ENCODE results near the gene GPR87.

GPR87 gene

DNA sequence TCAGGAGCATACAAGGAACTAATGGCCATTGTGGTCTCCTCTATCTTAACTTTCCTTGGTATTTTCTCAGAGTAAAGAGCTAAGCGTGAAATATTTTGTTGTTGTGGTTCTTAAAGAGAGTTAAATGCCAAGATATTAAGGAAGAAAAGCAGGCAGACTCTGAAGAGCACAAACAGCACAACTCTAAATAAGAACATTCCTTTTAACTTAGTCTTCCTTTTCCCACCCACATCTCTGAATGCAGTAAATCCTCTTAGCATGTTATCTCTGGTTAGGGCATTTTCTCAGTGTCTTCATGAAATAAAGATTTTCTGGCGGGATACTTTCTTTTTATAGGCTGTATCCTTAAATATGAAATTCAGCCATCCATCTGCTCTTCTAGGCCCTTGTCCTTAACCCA is 1.5 kb downstream of the GPR87 start:
- no peak for DNase-seq (ENCODE audit: low spot score)

DNA sequence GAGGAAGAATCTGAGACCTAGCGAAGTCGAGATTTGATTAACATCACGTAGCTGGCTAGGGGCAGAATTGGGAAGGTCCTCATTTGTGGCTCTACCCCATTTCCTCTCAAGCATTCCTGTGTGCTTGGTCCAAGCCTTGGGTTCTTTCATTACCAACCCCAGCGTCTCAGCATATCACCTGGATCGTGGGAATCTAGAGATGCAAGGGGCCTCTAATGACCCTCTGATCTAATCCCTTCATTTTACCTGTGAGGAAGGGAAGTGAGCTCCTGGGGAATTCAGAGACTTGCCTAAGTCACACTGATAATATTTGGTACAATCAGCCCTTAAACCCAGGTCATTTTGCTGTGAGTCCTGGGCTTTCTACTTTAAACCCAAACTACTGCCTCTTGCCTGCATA is 2.0 kb downstream of the GPR87 start:
- DNase-seq (ENCODE audit: low spot score) = no peak

DNA sequence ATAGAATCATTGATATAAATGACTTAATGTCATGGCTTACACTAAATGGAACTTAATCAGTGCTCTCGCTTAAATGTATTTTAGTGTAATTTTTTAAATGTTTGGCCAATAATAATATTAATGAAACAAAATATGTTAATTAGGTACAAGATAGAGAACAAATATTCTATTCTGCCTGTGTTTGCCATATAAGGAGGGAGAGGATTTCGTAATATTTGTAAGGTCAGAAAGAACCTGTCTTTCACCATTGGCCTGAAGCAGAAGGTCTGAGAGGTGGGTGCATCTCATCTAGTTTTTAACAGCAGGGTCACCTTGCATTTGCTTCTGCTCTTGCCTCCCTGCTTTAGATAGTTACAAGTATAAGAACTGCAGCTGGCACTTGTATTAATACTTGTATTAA is 2.5 kb downstream of the GPR87 start:
- no peak for DNase-seq (ENCODE audit: low spot score)

DNA sequence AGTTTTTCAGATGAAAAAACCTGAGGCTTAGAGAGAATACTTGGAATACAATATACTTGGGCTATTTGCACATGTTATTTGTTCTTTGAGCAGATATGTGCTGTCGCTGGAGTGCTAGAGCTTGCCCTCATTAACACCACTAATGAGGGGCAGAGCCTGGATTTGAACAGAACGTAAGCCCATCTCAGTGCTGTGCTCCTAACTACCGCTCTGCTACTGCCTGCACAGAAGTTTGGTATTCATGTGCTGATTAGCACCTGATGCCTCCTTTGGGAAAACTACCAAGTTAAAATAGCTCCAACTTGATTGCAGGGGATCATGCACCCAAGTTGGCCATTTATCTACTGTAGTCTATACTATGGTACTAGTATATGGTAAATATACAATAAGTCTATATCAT is 3.6 kb downstream of the GPR87 start:
- no peak for DNase-seq (ENCODE audit: low spot score)

DNA sequence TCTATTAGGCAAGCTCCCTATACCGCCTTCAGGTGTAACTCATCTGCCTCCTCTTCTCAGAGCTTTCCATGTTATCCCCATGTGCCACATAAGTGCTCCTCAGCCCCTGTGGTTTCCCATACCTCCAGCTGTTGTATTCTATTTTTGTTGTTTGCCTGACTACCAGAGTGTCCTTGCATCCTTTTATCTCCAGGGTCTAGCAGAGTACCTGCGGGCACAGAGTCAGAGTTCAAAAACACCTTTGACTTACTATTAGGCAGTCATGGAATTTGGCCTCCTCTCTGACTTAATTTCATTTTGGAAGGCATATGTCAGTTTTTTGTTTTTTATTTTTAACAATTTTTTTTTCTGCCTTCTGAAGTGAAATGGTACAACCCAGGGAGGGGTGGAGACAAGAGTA is 7.1 kb downstream of the GPR87 start:
- DNase-seq (ENCODE audit: low spot score) = no peak

DNA sequence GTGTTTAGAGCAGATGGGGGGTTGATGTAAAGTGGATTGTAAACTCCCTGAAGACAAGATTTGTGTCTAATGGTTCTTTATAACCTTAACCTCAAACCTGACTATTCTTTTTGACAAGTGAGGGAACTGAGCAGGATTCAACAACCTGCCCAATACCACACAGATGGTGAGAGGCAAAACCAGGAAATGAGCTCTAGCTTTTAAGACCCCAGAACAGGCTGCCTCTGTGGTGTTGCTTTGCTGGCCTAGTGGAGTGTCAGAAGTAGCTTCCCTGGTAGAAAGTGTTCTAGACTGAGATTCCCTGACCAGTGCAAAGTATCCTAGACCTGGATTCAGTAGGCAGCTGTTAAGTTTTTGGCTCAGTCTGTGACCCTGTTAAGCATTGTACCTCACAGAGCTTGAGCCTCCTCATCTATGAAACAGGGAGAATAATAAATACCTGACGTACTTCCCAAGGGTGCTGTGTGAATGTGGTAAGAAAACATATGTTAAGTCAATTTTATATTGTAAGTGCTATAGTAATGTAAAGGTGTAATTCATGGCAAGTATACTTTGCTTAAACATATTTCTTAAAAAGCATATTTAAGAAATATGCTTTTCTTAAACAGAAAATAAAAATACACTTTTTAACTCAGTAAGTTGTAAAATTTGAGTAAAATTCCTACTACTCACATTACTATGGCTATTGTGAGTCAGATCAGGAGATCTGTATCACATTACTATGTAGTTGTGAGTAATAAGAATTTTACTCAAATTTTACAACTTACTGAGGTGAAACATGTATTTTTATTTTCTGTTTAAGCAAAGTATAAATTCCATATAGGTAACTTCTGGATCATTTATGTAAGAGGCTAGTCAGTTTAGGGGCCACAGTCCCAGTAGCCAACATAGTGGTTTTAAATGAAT is 8.8 kb downstream of the GPR87 start:
- no peak for DNase-seq (ENCODE audit: low spot score)

DNA sequence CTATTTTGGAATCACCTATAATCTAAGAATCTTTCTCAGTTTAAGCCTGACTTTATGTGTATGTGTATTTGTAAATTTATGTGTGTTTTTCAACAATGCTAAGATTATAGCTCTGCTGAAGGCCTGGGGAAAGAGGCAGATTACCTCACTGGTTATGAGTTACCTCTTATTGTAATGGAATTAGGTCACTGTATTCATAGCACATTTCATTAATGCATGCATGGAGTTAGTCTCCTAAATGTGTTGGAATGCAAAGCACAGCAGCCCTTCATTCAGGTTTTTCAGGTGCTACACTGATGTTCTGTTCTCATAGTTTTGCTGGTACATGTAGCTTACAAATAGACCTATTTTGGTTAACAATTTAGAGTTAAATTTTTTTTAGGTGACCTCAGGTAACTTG is 9.5 kb downstream of the GPR87 start:
- DNase-seq (ENCODE audit: low spot score) = no peak

DNA sequence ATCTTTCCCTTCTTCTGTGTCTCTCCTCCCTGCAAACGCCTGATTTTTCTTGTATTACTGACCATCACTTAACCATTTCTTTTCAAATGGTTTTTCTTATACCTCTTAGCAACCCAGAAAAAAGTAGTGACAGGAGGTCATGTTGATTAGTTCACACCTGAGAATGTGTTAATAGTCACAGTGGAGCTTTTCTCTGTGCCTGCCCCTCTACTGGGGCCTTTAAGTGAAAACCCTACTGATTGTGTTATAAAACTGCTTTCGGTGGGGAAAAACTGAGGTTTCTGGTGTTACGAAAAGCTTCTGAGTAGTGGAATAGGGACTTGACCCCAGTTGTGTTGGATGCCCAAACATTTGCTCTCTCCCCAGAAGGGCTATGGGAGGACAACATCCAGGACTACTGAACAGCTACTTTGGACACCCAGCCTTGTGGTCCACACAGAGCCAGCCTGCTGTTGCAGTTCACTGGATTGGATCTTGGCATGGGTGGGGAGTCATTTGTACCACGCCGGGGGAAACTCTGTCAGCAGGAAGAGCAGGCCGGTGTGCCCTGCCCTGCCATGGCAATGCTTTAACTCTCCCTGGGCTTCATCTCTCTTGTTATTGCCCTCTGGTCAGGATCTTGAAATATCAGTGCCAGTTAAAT is 10.3 kb downstream of the GPR87 start:
- DNase-seq (ENCODE audit: low spot score) = no peak

DNA sequence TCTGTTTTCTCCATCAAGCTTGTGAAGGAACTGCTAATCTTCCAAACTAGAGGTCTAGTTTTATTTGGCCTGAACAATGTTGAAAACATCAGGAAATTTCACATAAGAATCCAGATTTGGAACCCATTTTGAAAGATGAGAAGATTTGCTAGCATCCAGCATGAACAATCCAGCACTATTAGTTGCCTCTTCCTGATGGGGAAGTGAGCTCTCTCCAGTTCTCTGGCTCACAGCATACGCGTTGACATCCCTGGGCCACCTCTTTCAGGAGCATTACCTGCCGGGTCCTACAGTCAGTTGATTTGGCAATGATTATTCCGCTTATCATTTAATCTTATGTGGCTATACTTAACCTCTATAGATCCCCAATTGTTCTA is 10.9 kb downstream of the GPR87 start:
- DNase-seq (ENCODE audit: low spot score) = no peak

DNA sequence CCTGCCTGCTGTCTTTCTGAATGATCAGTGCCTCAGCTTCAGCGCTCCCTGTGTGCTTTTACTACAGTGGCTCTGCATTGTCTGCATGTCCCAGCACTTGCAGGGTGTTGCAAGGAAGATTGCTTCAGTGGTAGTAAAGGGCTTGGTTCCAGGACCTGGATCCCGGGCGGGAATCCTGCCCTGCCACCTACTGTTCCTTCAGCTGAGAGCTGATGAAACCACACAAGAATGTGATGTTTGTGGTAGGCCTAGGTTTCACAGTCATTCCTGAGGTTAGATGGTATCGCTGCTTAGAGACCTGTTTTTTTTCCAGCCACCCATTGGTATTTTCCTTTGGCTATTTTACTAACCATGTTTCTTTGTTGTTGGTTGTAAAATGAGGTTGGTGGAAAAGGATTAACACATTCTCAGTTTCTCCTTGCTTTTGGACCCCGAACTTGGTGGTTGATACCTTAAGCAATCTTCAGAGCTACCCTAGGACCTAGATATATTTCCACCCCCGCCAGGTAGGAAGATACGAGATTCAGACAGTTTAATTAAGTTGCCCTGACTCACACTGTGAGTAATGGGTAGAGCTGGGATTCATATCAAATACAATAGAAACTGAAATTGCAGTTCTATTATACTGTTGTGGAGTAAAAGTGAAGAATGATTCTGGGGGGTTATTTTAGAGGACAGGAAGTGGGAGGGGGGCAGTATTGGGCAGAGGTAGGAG is 11.4 kb downstream of the GPR87 start:
- DNase-seq (ENCODE audit: low spot score) = no peak

DNA sequence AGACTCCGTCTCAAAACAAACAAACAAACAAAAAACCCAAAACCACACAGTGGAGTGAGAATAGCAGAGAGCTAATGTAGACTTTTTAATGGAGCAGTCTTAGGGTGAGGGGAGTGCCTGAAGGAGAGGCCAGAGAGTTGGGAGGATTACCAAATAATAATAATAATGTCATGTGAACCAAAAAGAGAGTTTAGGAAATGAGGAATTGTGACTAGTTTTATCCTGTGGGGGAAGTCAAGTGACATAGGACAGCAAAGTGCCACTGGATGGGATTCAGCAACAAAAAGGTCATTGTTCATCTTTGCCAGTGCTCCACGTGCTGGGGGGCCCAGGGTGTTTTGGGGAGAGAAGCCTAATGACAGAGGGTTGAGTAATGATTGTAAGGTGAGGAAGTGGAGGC is 12.9 kb downstream of the GPR87 start:
- no peak for DNase-seq (ENCODE audit: low spot score)

DNA sequence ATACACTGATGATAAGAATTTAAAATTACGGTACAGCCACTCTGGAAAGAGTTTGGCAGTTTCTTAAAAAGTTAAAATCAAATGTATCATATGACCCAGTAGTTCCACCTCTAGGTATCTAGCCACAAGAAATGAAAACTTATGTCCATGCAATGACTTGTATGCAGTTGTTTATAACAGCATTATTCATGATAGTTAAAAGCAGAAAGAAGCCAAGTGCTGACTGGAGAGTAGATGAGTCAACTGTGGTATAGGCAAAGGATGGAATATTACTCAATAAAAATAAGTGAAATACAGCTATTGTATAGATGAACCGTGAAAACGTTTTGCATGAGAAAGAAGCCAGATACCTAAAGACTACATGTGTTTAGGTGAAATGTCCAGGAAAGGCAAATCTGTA is 14.8 kb downstream of the GPR87 start:
- no peak for DNase-seq (ENCODE audit: low spot score)

DNA sequence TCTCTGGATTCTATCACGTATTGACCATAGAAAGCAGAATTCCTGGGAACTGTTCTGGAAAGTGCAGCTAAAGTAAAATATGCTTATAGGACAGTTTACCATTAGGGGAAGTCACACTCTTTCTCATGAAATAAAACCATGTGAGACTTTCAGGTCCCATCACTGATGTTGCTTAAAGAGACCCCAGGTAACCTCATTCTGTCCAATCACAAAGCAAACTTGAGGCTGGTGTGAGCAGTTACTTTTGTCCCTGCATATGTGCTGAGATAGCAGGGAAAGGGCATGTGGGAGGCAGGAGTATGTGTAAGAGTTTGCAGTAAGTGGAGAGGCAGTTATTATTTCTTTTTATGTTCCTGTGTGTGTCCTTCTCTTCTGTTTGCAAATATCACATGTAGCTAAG is 16.1 kb downstream of the GPR87 start:
- no peak for DNase-seq (ENCODE audit: low spot score)

DNA sequence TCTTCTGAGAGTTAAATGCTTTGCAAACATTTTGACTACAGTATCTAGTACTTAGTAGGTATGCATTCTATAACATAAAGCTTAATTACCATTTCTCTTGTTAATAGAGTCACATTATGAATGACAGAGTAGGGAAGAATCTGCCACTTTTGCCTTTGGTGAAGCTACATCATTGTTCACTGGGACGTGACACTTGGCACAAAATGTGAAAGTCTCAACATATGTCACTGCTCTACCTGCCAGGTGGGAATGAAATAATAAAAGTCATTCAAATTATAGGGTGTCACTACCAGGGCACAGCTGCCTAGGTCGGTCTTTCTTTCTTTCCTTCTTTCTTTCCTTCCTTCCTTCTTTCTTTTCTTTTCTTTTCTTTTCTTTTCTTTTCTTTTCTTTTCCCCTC is 17.6 kb downstream of the GPR87 start:
- DNase-seq (ENCODE audit: low spot score) = no peak

DNA sequence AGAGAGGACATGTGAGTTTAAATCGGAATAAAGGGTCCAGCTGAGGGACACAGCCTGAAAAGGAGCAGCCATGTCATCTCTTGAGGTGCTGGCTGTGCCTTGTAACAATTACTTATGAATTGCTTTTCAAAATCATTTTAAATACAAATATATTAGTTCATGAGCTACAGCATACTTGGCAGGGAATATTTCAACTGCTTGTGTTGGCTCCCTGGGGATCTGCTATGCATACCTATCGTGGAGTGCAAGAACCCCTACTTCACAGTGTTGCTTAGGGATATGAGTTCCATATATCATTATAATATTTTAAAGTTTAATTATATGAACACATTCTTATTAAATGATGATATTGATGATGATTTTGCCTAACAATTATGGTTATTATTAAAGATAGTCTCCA is 19.2 kb downstream of the GPR87 start:
- DNase-seq (ENCODE audit: low spot score) = no peak

DNA sequence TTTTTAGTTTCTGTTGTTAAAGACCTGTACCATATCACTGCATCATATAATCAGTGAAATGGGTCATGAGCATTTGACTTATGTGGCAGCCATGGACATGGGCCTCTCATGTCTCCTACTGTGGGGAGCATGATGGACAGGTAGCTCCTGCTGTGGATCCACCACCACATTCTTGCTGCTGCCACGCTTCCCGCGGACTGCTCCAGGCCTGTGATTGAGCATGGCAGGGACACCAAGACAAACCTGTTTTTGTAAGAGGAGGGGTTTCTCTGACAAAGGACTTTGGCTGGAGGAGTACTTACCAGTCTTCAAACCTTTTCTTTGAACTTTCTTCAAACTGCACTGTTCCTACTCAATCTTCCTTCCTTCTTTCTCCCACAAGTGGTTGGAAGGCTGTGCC is 20.4 kb downstream of the GPR87 start:
- DNase-seq (ENCODE audit: low spot score) = no peak

DNA sequence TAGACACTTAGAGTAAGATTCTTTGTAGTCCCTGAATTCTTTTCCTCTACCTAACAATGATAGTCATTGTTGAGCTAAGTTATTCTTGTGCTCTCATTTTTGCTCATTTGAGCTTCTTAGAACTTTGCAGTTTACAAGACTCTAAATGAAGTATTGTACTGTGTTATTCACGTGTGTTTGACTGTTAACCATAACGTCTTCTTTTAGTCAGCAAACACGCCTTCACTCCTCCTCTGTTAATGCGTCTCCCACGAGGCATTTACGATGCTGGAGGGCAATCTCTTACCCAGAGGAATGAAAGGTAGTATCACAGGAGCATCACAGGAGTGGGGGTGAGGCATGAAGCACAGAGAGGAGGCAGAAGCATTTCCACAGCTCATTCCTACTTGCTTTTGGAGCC is 23.5 kb downstream of the GPR87 start:
- DNase-seq (ENCODE audit: low spot score) = no peak

DNA sequence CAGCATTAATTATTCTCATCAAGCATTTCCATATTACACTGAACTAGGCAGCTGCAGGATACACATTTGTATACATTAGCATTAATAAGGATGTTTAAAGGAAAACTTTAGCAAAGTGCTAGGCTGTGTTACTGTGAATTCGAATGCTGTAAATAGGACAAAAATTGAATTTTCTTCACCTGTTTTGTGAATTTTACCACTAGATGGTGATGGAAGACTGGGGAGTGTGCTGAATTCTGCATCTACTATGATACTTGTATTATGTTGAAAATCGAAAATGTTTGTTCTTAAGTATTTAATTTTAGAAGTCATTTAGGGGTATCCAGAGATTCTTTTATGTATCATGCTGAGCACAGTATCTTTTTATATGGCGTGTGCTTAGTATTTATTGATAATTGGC is 25.9 kb downstream of the GPR87 start:
- DNase-seq (ENCODE audit: low spot score) = no peak

DNA sequence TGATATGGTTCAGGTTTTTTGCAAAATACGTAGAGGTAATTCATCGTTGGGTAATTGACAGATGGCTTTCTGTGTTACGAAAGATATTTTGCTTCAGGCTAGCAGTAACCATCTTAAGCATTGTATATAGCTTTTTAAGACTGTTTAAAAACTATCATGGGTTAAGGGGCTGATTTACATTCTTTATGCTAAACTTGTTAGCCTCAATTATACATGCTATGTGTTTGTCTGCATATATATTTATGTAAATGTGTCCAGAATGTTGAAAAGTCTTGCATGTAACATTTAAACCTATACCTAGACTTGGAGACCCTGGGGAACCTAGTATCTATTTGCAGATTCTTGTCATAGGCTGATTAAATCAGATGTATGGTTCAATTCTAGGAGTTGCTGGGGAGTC is 27.2 kb downstream of the GPR87 start:
- no peak for DNase-seq (ENCODE audit: low spot score)

DNA sequence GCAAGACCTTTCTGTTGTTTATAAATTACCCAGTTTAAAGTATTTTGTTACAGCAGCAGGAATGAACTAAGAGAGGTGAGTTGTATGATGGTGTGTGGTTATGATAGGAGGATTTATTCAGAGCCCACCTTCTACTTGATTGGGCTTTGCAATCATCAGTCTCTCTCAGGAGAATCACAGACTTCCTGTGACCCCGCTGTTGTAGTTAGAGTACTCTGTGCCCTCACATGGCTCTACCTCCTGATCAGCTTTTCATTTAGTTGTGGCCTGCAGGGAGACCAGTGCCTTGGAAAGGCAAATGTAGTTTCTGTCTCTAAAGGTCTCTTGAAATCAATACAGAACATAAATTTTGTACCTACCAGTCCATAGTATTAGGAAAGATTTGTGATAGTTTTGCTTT is 30.7 kb downstream of the GPR87 start:
- no peak for DNase-seq (ENCODE audit: low spot score)

DNA sequence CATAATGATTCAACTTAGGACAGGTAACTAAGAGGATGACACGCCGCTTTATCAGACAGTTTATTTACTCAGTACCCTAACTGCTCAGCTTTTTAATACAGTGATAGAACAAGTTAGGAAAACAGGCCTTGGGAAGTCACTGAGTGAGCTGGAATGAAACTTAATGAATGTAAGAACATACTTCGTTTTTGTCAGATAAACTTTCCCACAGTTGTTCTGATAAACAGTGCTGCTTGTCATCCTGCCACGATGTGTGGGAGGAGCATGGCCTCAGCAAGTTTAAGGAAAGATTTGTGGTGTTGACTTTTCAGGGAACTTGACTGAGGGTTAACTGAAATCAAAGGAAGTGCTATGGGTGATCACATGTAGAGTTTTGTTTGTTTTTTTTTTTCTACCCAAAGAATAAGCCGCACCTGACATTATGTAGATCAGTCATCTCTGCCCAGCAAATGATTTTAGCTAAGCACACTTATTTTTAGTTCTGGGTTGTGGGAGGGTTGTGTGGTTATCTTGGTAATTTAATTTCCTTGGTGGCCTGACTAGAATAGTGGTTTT is 32.6 kb downstream of the GPR87 start:
- DNase-seq (ENCODE audit: low spot score) = no peak

DNA sequence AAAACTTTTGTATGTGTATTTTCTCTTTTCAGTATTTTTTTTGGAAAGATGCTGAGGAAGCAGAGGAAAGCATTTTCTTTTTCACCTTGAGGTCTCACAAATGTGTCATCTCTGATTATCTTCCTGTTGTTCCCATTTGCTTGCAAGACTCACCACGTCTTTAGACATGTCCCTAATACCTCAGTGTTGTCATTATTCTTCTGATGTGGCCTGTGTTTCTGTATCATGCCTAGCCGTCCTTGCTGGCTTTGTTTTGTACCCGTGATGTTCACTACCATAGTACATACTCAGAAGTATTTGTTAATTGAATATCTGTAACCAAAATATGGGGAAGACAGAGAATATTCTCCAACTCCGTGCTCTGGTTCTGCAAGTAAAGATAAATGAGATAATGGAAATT is 33.2 kb downstream of the GPR87 start:
- DNase-seq (ENCODE audit: low spot score) = no peak

DNA sequence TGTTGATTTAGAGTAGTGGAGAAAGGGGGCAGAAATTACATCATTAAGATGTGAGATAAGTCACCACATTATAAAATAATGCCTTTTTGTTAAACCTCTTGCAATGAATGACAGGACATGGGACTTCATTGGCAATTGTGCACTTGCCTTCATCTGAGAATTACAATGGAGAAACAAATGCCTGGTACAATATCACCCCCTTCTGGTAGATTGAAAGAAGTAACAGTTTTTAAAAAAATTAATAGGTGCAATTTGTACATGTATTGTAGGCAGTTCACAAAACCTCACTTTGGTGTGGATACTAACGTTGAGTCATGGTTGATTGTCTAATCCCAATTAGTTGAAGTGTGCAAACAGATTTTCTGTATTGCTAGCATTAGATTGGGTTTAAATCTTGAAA is 33.7 kb downstream of the GPR87 start:
- DNase-seq (ENCODE audit: low spot score) = peak; percentile 53
